ENCODE data around the gene ABTB2.

ABTB2 gene

GRCh38 chr11:34311126-34311525 is 46.7 kb downstream of the ABTB2 start:
- DNase-seq = no peak

- DNase-seq = no peak
Measured at GRCh38 chr11:34309965-34310364, 47.8 kb downstream of the ABTB2 start.

GRCh38 chr11:34308913-34309585 is 48.8 kb downstream of the ABTB2 start:
- no peak for DNase-seq

- DNase-seq = no peak
Measured at GRCh38 chr11:34308049-34308912, 49.5 kb downstream of the ABTB2 start.

GRCh38 chr11:34305780-34306179 is 52.0 kb downstream of the ABTB2 start:
- DNase-seq = no peak

GRCh38 chr11:34305193-34305592 is 52.6 kb downstream of the ABTB2 start:
- no peak for DNase-seq

- no peak for DNase-seq
Measured at GRCh38 chr11:34303028-34303570, 54.7 kb downstream of the ABTB2 start.

- no peak for DNase-seq
Measured at GRCh38 chr11:34302046-34302921, 55.5 kb downstream of the ABTB2 start.

GRCh38 chr11:34300926-34301295 is 56.9 kb downstream of the ABTB2 start:
- no peak for DNase-seq

GRCh38 chr11:34300026-34300925 is 57.5 kb downstream of the ABTB2 start:
- DNase-seq = no peak

- no peak for DNase-seq
Measured at GRCh38 chr11:34299284-34299972, 58.4 kb downstream of the ABTB2 start.

- no peak for DNase-seq
Measured at GRCh38 chr11:34298871-34299270, 58.9 kb downstream of the ABTB2 start.

- DNase-seq = no peak
Measured at GRCh38 chr11:34296412-34296811, 61.4 kb downstream of the ABTB2 start.

GRCh38 chr11:34292546-34292945 is 65.3 kb downstream of the ABTB2 start:
- no peak for DNase-seq

- DNase-seq = no peak
Measured at GRCh38 chr11:34292111-34292510, 65.7 kb downstream of the ABTB2 start.

- no peak for DNase-seq
Measured at GRCh38 chr11:34290926-34291325, 66.9 kb downstream of the ABTB2 start.

GRCh38 chr11:34288492-34288891 is 69.3 kb downstream of the ABTB2 start:
- no peak for DNase-seq

- no peak for DNase-seq
Measured at GRCh38 chr11:34284811-34285481, 72.9 kb downstream of the ABTB2 start.

- DNase-seq = no peak
Measured at GRCh38 chr11:34284156-34284555, 73.7 kb downstream of the ABTB2 start.

- DNase-seq = no peak
Measured at GRCh38 chr11:34280945-34281872, 76.6 kb downstream of the ABTB2 start.
